ENCODE results near the gene PEX11G. TPM values are rescaled to one million over a fixed set of nuclear protein-coding genes. Genes with fewer than 3 reads are reported as not detected.
A peak's percentile ranks its signal among the peaks of the same experiment; 100 is the strongest.

The PEX11G gene
- total RNA-seq, 1 donor: 2.9 TPM

DNA sequence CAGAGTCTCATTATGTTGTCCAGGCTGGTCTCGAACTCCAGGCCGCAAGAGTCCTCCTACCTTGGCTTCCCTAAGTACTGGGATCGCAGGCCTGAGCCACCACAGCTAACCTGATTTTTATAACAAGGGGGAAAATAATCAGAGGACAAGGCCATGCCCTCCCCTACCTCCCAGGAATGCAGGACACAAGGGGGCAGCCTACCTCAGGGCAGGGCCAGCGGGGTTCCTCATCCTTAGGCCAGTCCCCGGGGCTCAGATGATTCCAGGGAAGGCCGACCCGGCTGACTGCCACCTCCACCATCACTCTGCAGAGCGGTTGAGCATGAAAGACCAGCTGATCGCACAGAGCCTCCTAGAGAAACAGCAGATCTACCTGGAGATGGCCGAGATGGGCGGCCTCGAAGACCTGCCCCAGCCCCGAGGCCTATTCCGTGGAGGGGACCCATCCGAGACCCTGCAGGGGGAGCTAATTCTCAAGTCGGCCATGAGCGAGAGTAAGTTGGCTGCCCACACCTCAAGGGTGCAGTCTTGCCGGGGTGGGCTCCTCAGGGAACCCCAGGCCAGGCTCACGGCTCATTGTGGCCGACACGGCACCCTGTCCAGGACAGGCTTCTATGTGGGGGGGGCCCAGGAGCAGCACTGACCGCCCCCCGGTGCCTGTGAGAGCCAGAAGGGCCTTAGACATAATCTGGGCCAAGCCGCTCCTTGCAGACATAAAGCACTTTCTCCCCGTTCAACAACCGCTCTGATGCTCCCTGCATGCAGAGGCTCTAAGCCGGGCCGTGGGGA, 26.8 kb downstream of the PEX11G start:
- Histone ChIP-seq H3K4me2 (ENCODE audit: insufficient read depth, low read length) (no peak overlapping the region), H3K9me3 (ENCODE audit: low read depth, low read length) (no peaks in the 10 kb centered on the region), H3K4me1 (ENCODE audit: insufficient read depth, low read length) (no peaks in the 10 kb centered on the region), H3K27me3 (ENCODE audit: insufficient read depth, low read length) (no peaks in the 10 kb centered on the region), H3K36me3 (ENCODE audit: insufficient read depth, low read length) (peaks cover 16% of the 10 kb centered on the region), H3K79me2 (ENCODE audit: insufficient read depth, low read length) (no peaks in the 10 kb centered on the region), H3K27ac (ENCODE audit: low read depth, low read length) (no peak overlapping the region), H2AFZ (ENCODE audit: low read length) (no peak overlapping the region), H4K20me1 (ENCODE audit: insufficient read depth, low read length) (no peaks in the 10 kb centered on the region), H3K4me3 (ENCODE audit: insufficient read depth, low read length) (no peak overlapping the region)
- TF ChIP-seq, protein P1, sequence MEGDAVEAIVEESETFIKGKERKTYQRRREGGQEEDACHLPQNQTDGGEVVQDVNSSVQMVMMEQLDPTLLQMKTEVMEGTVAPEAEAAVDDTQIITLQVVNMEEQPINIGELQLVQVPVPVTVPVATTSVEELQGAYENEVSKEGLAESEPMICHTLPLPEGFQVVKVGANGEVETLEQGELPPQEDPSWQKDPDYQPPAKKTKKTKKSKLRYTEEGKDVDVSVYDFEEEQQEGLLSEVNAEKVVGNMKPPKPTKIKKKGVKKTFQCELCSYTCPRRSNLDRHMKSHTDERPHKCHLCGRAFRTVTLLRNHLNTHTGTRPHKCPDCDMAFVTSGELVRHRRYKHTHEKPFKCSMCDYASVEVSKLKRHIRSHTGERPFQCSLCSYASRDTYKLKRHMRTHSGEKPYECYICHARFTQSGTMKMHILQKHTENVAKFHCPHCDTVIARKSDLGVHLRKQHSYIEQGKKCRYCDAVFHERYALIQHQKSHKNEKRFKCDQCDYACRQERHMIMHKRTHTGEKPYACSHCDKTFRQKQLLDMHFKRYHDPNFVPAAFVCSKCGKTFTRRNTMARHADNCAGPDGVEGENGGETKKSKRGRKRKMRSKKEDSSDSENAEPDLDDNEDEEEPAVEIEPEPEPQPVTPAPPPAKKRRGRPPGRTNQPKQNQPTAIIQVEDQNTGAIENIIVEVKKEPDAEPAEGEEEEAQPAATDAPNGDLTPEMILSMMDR (IDR thresholded peaks at IDR 0.05; ENCODE audit: extremely low read depth, low read depth, low read length): no peak
- peak; percentile 74 for DNase-seq (ENCODE audit: insufficient read length, low spot score, missing footprints)

DNA sequence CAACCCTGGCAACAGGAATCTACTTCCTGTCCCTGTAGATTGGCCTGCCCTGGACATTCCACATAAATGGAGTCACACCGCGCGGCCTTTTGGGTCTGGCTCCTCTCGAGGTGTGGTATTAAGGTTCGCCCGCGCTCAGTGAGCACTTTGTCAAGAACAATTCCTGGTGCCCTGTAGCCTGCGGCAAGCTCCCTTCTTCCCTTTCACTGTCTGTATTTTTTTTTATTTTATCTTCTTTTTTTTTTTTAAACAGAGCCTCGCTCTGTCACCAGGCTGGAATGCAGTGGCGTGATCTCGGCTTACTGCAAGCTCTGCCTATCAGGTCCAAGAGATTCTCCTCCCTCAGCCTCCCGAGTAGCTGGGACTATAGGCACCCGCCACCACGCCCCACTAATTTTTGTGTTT, 28.3 kb downstream of the PEX11G start:
- Histone ChIP-seq H4K20me1 (ENCODE audit: insufficient read depth, low read length) (no peaks in the 10 kb centered on the region), H3K36me3 (ENCODE audit: insufficient read depth, low read length) (peaks cover 24% of the 10 kb centered on the region), H3K27me3 (ENCODE audit: insufficient read depth, low read length) (no peaks in the 10 kb centered on the region), H3K79me2 (ENCODE audit: insufficient read depth, low read length) (peaks cover 6% of the 10 kb centered on the region), H3K27ac (ENCODE audit: low read depth, low read length) (no peak overlapping the region), H3K9me3 (ENCODE audit: low read depth, low read length) (no peaks in the 10 kb centered on the region), H3K4me1 (ENCODE audit: insufficient read depth, low read length) (no peaks in the 10 kb centered on the region), H3K4me3 (ENCODE audit: insufficient read depth, low read length) (no peak overlapping the region), H2AFZ (ENCODE audit: low read length) (no peak overlapping the region), H3K4me2 (ENCODE audit: insufficient read depth, low read length) (no peak overlapping the region)
- TF ChIP-seq, protein P1 (IDR thresholded peaks at IDR 0.05; ENCODE audit: extremely low read depth, low read depth, low read length): no peak
- peak; percentile 62 for DNase-seq (ENCODE audit: insufficient read length, low spot score, missing footprints)

DNA sequence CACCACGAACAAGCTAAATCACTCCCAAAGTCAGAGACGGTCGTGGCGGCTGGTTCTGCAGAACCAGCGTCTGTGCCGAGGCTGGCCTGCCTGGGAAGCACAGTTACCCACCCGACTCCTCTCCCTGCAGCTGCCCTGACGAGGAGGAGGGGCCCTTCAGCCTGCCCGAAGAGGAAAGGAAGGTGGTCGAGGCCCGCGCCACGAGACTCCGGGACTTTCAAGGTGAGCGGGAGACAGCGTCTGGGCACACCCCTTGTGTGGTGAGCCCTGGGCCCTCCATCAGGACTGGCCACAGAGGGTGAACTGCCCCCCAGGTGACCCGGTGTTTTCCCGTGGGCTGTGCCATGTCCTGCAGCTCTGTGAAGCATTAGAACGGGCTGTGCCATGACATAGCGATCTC, 29.1 kb downstream of the PEX11G start:
- TF ChIP-seq, protein P1 (IDR thresholded peaks at IDR 0.05; ENCODE audit: extremely low read depth, low read depth, low read length): no peak
- no peak overlapping the region for H2AFZ ChIP-seq (ENCODE audit: low read length)
- H3K4me3 ChIP-seq (ENCODE audit: insufficient read depth, low read length): no peak overlapping the region
- H3K27ac ChIP-seq (ENCODE audit: low read depth, low read length): no peak overlapping the region
- no peaks in the 10 kb centered on the region for H4K20me1 ChIP-seq (ENCODE audit: insufficient read depth, low read length)
- H3K4me2 ChIP-seq (ENCODE audit: insufficient read depth, low read length): no peak overlapping the region
- no peaks in the 10 kb centered on the region for H3K27me3 ChIP-seq (ENCODE audit: insufficient read depth, low read length)
- H3K79me2 ChIP-seq (ENCODE audit: insufficient read depth, low read length): peaks cover 13% of the 10 kb centered on the region
- peaks cover 25% of the 10 kb centered on the region for H3K36me3 ChIP-seq (ENCODE audit: insufficient read depth, low read length)
- no peaks in the 10 kb centered on the region for H3K9me3 ChIP-seq (ENCODE audit: low read depth, low read length)
- no peaks in the 10 kb centered on the region for H3K4me1 ChIP-seq (ENCODE audit: insufficient read depth, low read length)
- DNase-seq (ENCODE audit: insufficient read length, low spot score, missing footprints): no peak

DNA sequence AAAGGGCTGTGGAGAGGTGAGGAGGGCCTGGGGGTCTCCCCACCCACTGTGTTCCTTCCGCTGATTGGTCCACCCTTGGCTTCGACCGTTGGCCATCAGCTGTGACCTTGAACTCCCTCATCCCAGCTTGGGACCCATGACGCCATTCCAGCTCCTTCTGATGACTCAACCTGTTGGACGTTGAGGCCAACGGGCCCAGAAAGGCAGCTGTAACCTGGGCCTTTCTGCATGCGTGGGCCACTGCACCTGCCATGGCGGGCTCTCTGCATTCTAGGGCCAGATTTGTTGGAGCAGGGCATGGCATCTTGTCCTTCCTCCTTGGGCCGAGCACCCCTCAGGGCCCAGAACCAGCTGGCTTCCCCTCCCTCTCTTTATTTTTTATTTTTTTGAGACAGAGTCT, 30.2 kb downstream of the PEX11G start:
- Histone ChIP-seq H2AFZ (ENCODE audit: low read length) (no peak overlapping the region), H3K27me3 (ENCODE audit: insufficient read depth, low read length) (no peaks in the 10 kb centered on the region), H3K4me1 (ENCODE audit: insufficient read depth, low read length) (no peaks in the 10 kb centered on the region), H4K20me1 (ENCODE audit: insufficient read depth, low read length) (no peaks in the 10 kb centered on the region), H3K79me2 (ENCODE audit: insufficient read depth, low read length) (peaks cover 24% of the 10 kb centered on the region), H3K4me2 (ENCODE audit: insufficient read depth, low read length) (no peak overlapping the region), H3K9me3 (ENCODE audit: low read depth, low read length) (no peaks in the 10 kb centered on the region), H3K27ac (ENCODE audit: low read depth, low read length) (no peak overlapping the region), H3K4me3 (ENCODE audit: insufficient read depth, low read length) (no peak overlapping the region), H3K36me3 (ENCODE audit: insufficient read depth, low read length) (peaks cover 36% of the 10 kb centered on the region)
- no peak for DNase-seq (ENCODE audit: insufficient read length, low spot score, missing footprints)
- TF ChIP-seq, protein P1 (IDR thresholded peaks at IDR 0.05; ENCODE audit: extremely low read depth, low read depth, low read length): no peak

All from osteoblast (primary cell).